Neutrophil (primary cell): Measurements from ENCODE around the gene ZBTB47.

Experiments used
- H3K27ac ChIP-seq: fragments of 200-600 bp; sonication (generic); 2 replicates; pipeline ENCODE4 v1.5.1; 2016; ENCODE audit warnings: mild to moderate bottlenecking, moderate library complexity
- H3K27me3 ChIP-seq: fragments of 200-600 bp; sonication (generic); 2 replicates; pipeline ENCODE4 v1.6.0; 2016; ENCODE audit warnings: mild to moderate bottlenecking
- H3K36me3 ChIP-seq: fragments of 200-600 bp; sonication (generic); 2 replicates; pipeline ENCODE4 v1.5.1; 2017
- H3K4me1 ChIP-seq, 2 experiments: fragments of 200-600 bp in 1 of 2; sonication (generic) in 1 of 2; 1 replicate in 1 of 2; 2 replicates in 1 of 2; pipeline versions ENCODE4 v1.5.1 to v1.6.1; 2013 to 2016; ENCODE audit warnings: low read depth in 1 of 2, low read length in 1 of 2, mild to moderate bottlenecking in 1 of 2, moderate library complexity in 1 of 2; ENCODE audit not compliant: control insufficient read depth in 1 of 2, insufficient read depth in 1 of 2
- H3K4me3 ChIP-seq, 2 experiments: fragments of 200-600 bp in 1 of 2; sonication (generic) in 1 of 2; 1 replicate in 1 of 2; 2 replicates in 1 of 2; pipeline ENCODE4 v1.5.1; 2013 to 2016; ENCODE audit warnings: low read depth in 1 of 2, low read length in 1 of 2, mild to moderate bottlenecking in 1 of 2, moderate library complexity in 1 of 2
- H3K9me3 ChIP-seq: fragments of 200-600 bp; sonication (generic); 2 replicates; pipeline ENCODE4 v1.5.1; 2016
- CTCF ChIP-seq: fragments of 200-600 bp; sonication (generic); IDR thresholded peaks from 2 replicates; pipeline ENCODE4 v1.5.1; 2016; ENCODE audit warnings: antibody characterized with exemption

The ZBTB47 gene

GRCh38 chr3:42667096-42667522, 13.6 kb downstream of the ZBTB47 start:
- H3K27me3 ChIP-seq = no peaks in the 10 kb centered on the region
- no peaks in the 10 kb centered on the region for H3K4me1 ChIP-seq
- no peak for TF ChIP-seq CTCF
- H3K36me3 ChIP-seq = peaks cover 2% of the 10 kb centered on the region
- no peak overlapping the region for H3K4me3 ChIP-seq
- H3K27ac ChIP-seq = no peak overlapping the region
- no peaks in the 10 kb centered on the region for H3K9me3 ChIP-seq

GRCh38 chr3:42667523-42668412, 14.3 kb downstream of the ZBTB47 start:
- no peaks in the 10 kb centered on the region for H3K36me3 ChIP-seq
- no peaks in the 10 kb centered on the region for H3K27me3 ChIP-seq
- no peaks in the 10 kb centered on the region for H3K4me1 ChIP-seq
- no peak overlapping the region for H3K27ac ChIP-seq
- no peak for TF ChIP-seq CTCF
- no peaks in the 10 kb centered on the region for H3K9me3 ChIP-seq
- H3K4me3 ChIP-seq = no peak overlapping the region

- no peaks in the 10 kb centered on the region for H3K36me3 ChIP-seq
- H3K4me1 ChIP-seq = no peaks in the 10 kb centered on the region
- TF ChIP-seq CTCF = no peak
- no peak overlapping the region for H3K4me3 ChIP-seq
- no peaks in the 10 kb centered on the region for H3K9me3 ChIP-seq
- no peaks in the 10 kb centered on the region for H3K27me3 ChIP-seq
- no peak overlapping the region for H3K27ac ChIP-seq
These were observed 14.9 kb downstream of the ZBTB47 start for GRCh38 chr3:42668413-42668760.

- H3K9me3 ChIP-seq = no peaks in the 10 kb centered on the region
- H3K27ac ChIP-seq = no peak overlapping the region
- no peaks in the 10 kb centered on the region for H3K36me3 ChIP-seq
- no peak for TF ChIP-seq CTCF
- H3K4me3 ChIP-seq = no peak overlapping the region
- no peaks in the 10 kb centered on the region for H3K4me1 ChIP-seq
- no peaks in the 10 kb centered on the region for H3K27me3 ChIP-seq
These were observed 15.3 kb downstream of the ZBTB47 start for GRCh38 chr3:42668793-42669217.

GRCh38 chr3:42670051-42670576, 16.6 kb downstream of the ZBTB47 start:
- Histone ChIP-seq H3K9me3 (no peaks in the 10 kb centered on the region), H3K4me1 (no peaks in the 10 kb centered on the region), H3K36me3 (no peaks in the 10 kb centered on the region), H3K4me3 (no peak overlapping the region), H3K27me3 (no peaks in the 10 kb centered on the region), H3K27ac (no peak overlapping the region)
- no peak for TF ChIP-seq CTCF
